ENCODE results near the gene DCAF10. TPM values are rescaled to one million over a fixed set of nuclear protein-coding genes. Genes with fewer than 3 reads are reported as not detected.

The DCAF10 gene
- total and polyA plus RNA-seq, 10 of the 15 experiments (the other 5 are each of a cell fraction or from before 2014, with no cell fraction given) = 3.9 to 21.7 (median 9.8) TPM

- TF ChIP-seq E4F1 (IDR thresholded peaks at IDR 0.05; ENCODE audit: borderline replicate concordance, partially characterized antibody) = no peak
- peak; percentile 84 for TF ChIP-seq RUNX3 (IDR thresholded peaks at IDR 0.05; ENCODE audit: low read length)
- no peak for TF ChIP-seq USF2 (IDR thresholded peaks at IDR 0.05; ENCODE audit: borderline replicate concordance, low read depth, low read length)
These were observed at the start of gene DCAF10 (continued) for GRCh38 chr9:37800631-37801286.

GRCh38 chr9:37751186-37751585 lies 49.4 kb upstream of the DCAF10 start:
- no TSS peak for BruUV-seq (replicated peaks)
- peaks cover 4% of the 10 kb centered on the region; the same call in 1 of the 2 replicates for H3K4me1 ChIP-seq (ENCODE audit: control insufficient read depth, insufficient read depth, low read length)
- FAIRE-seq (no peak), ATAC-seq (no peak), DNase-seq (ENCODE audit: low read depth, low spot score) (no peak)
- no peak overlapping the region for H3K27ac ChIP-seq (ENCODE audit: control insufficient read depth, insufficient read depth)
- 56% methylated on average over 6 of the region's 6 CpGs for WGBS (ENCODE audit: insufficient coverage, insufficient replicate concordance, low lambda C conversion rate, missing lambda C conversion rate)
- no peaks in the 10 kb centered on the region for H4K20me1 ChIP-seq (ENCODE audit: control insufficient read depth, insufficient read depth)
- no peaks in the 10 kb centered on the region for H3K36me3 ChIP-seq (ENCODE audit: control insufficient read depth in 2 of 2, insufficient read depth in 2 of 2, low read length in 1 of 2)
- TF ChIP-seq LARP7 (IDR thresholded peaks at IDR 0.05) (no peak), KLF5 (IDR thresholded peaks at IDR 0.05; ENCODE audit: partially characterized antibody) (no peak), SREBF1 (IDR thresholded peaks at IDR 0.05; ENCODE audit: low read length) (no peak), E4F1 (IDR thresholded peaks at IDR 0.05; ENCODE audit: borderline replicate concordance, partially characterized antibody) (no peak), ZNF217 (IDR thresholded peaks at IDR 0.05) (no peak), FOS (IDR thresholded peaks at IDR 0.05; ENCODE audit: borderline replicate concordance, extremely low read depth, insufficient read length) (no peak), CREB1 (IDR thresholded peaks at IDR 0.05; ENCODE audit: low read depth) (no peak), NRF1 (conservative IDR thresholded peaks at IDR 0.05; ENCODE audit: low read depth, low read length) (no peak)
- H3K9ac ChIP-seq (ENCODE audit: control insufficient read depth, insufficient read depth, low read length) = no peak overlapping the region
- intact Hi-C loops (cut with micrococcal nuclease; ENCODE audit: unreplicated experiment) (no loop called here), in situ Hi-C loops (cut with MboI) (no loop called here)
- CTCF ChIA-PET = interaction anchor here (1.4 kb wide), 1 partner anchor 270 kb away, joined by 4 read pairs; no protein-coding TSS in a partner anchor
- SMC1A ChIA-PET (ENCODE audit: uncharacterized antibody, unreplicated experiment) = interaction anchor here (0.6 to 0.8 kb wide), 2 partner anchors 16 to 73 kb away, joined by 3 read pairs; no protein-coding TSS in a partner anchor
- peaks cover 10% of the 10 kb centered on the region for H3K79me2 ChIP-seq (ENCODE audit: control insufficient read depth, insufficient read depth, low read length)
- no peak overlapping the region for H3K4me2 ChIP-seq (ENCODE audit: control insufficient read depth, insufficient read depth)
- RAD21 ChIA-PET (ENCODE audit: unreplicated experiment) = no interaction called here
- POLR2A ChIA-PET = interaction anchor here (0.7 kb wide), 1 partner anchor 477 kb away, joined by 4 read pairs; no protein-coding TSS in a partner anchor
- no peaks in the 10 kb centered on the region; a peak in 1 of 4 replicates for H3K27me3 ChIP-seq (replicated peaks in 1 of 2; ENCODE audit: control insufficient read depth in 2 of 2, insufficient read depth in 2 of 2, low read length in 1 of 2)
- H3K9me3 ChIP-seq (replicated peaks; ENCODE audit: control insufficient read depth, insufficient read depth, low read length) = no peaks in the 10 kb centered on the region
- no peak overlapping the region for H3K4me3 ChIP-seq
- no peak overlapping the region for H2AFZ ChIP-seq (ENCODE audit: control insufficient read depth, low read depth, low read length)

Measured in GM12878 (cell line).